Measurements from ENCODE around the gene LRSAM1. TPM values are rescaled to one million over a fixed set of nuclear protein-coding genes. Genes with fewer than 3 reads are reported as not detected.

The LRSAM1 gene
- total and polyA plus RNA-seq, 7 donors, result 8.3 to 17.7 (median 13.3) TPM

- 60 to 75% (median 61%) methylated on average over 8 of the region's 8 CpGs for WGBS, 3 donors
- Histone ChIP-seq H3K27ac (no peak overlapping the region), H3K36me3 (ENCODE audit: insufficient read depth in 1 of 2, low read depth in 1 of 2) (no peaks in the 10 kb centered on the region), H3K4me3 (no peak overlapping the region), H3K27me3 (ENCODE audit: insufficient read depth in 3 of 3, low read length in 2 of 3) (peaks cover 0 to 2% (median 0%) of the 10 kb centered on the region in 3 donors), H3K4me1 (no peaks in the 10 kb centered on the region), H3K9me3 (no peaks in the 10 kb centered on the region)
- intact Hi-C loops (cut with DNase I), result no loop called here
- DNase-seq (no peak), ATAC-seq (no peak)
- TF ChIP-seq CTCF (IDR thresholded peaks at IDR 0.05), result no peak
Measured at GRCh38 chr9:127536499-127536898, 85.2 kb downstream of the LRSAM1 start.

DNA sequence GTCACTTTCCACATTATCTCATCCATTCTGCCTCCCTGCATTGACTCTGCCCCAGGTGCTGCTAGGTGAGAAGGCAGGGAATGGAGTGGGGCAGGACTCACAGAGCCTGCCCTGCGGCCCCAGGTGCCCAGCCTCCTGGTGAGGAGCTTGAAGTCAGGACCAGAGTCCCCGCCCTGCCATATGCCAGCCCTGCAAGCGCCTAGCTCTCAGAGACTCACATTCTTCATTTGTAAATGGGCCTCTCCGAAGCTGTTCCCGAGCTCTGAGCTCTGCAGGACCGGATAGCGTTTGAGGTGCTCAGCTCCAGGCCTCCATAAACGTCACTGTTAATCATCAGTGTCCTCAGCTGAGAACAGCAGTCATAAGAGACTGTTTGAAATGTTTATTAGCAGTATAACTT lies 85.7 kb downstream of the LRSAM1 start:
- intact Hi-C loops (cut with DNase I), result no loop called here
- peaks cover 2% of the 10 kb centered on the region for H3K4me1 ChIP-seq

DNA sequence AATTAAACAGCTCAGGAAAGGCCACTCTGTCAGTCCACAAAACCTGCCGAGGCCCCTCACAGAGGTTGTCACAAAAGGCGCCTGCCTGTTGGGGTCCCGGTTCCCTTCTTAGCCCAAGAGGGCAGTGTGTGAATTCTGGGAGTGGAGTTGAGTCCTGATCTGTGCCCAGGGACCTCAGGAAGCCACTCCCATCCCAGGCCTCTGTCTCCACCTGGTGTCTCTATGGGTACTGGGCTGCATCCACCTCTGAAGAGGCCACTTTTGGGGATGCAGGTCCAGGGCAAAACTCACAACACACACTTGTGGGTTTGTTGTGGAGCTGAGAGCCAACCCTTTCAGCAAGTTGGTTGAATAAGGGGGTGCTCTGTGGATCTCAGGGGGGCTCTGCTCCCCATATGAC lies 86.5 kb downstream of the LRSAM1 start:
- peaks cover 0 to 2% (median 0%) of the 10 kb centered on the region in 3 donors for H3K27me3 ChIP-seq (ENCODE audit: insufficient read depth in 3 of 3, low read length in 2 of 3)
- H3K27ac ChIP-seq, result no peak overlapping the region
- no peak for ATAC-seq
- WGBS, 3 donors, result 58 to 72% (median 60%) methylated on average over 3 of the region's 3 CpGs
- no peak for DNase-seq
- intact Hi-C loops (cut with DNase I), result no loop called here
- peaks cover 7% of the 10 kb centered on the region for H3K4me1 ChIP-seq
- H3K9me3 ChIP-seq, result no peaks in the 10 kb centered on the region
- no peaks in the 10 kb centered on the region for H3K36me3 ChIP-seq (ENCODE audit: insufficient read depth in 1 of 2, low read depth in 1 of 2)
- H3K4me3 ChIP-seq, result no peak overlapping the region
- no peak for TF ChIP-seq CTCF (IDR thresholded peaks at IDR 0.05)

More for the DNA sequence above, 85.7 kb downstream of the LRSAM1 start:
- Histone ChIP-seq H3K27ac (no peak overlapping the region), H3K36me3 (ENCODE audit: insufficient read depth in 1 of 2, low read depth in 1 of 2) (no peaks in the 10 kb centered on the region), H3K9me3 (no peaks in the 10 kb centered on the region), H3K4me3 (no peak overlapping the region), H3K27me3 (ENCODE audit: insufficient read depth in 3 of 3, low read length in 2 of 3) (peaks cover 0 to 2% (median 0%) of the 10 kb centered on the region in 3 donors)
- no peak for TF ChIP-seq CTCF (IDR thresholded peaks at IDR 0.05)
- ATAC-seq (no peak), DNase-seq (no peak)
- 62 to 74% (median 69%) methylated on average over 8 of the region's 8 CpGs for WGBS, 3 donors

DNA sequence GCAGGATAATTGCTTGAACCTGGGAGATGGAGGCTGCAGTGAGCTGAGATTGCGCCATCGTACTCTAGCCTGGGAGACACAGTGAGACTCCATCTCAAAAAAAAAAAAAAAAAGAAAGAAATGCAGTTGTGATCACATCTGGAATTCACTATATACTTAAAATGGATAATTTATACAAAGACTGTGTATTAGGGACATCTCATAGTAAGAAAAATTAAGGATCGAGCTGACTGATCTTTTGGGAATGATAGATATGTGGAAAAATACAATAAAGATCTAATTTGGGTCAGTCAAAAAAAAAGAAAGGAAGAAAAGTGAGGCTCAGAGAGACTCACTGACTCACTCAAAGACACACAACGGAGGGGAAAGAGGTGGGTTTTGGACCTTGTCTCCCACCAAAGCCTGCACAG lies 87.5 kb downstream of the LRSAM1 start:
- Histone ChIP-seq H3K27me3 (ENCODE audit: insufficient read depth in 3 of 3, low read length in 2 of 3) (peaks cover 0 to 2% (median 0%) of the 10 kb centered on the region in 3 donors), H3K36me3 (ENCODE audit: insufficient read depth in 1 of 2, low read depth in 1 of 2) (no peaks in the 10 kb centered on the region), H3K4me1 (peaks cover 7% of the 10 kb centered on the region), H3K9me3 (no peaks in the 10 kb centered on the region), H3K4me3 (no peak overlapping the region), H3K27ac (no peak overlapping the region)
- ATAC-seq (no peak), DNase-seq (no peak)
- WGBS, 3 donors, result 74 to 80% (median 80%) methylated on average over 4 of the region's 4 CpGs
- TF ChIP-seq CTCF (IDR thresholded peaks at IDR 0.05), result no peak
- intact Hi-C loops (cut with DNase I), result no loop called here

DNA sequence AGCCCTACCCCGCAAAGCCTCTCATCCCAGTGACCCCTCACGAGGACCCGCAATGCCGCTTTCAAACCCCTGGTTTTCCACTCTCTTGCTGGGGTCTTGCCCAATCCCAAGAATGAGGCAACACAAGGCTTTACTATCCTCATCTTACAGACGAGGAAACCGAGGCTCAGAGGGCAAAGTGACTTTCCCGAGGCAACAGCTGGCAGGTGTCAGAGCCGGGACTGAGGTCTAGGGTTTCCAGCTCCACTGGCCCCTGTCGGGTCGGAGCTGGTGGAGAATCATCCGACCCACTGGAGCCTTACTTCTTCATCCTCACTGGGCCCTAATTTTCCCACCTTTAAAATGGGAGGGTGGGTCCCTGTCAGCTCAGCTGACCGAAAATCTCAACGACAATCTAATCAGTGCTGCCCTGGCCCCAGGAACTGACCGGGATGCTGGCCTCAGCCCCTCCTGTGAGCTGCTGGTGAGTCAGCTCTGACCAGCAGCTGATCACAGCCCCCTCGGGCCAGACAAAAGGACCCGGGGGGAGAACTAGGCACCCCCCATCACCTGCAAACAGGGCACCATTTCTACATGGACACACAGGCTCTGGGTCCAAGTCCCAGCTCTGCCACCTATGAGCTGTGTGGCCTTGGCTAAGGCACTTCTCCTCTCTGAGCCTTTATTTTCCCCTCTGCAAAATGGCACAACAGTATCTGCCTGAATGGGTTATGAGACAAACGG lies 88.1 kb downstream of the LRSAM1 start:
- Histone ChIP-seq H3K4me1 (peaks cover 7% of the 10 kb centered on the region), H3K27ac (no peak overlapping the region), H3K9me3 (no peaks in the 10 kb centered on the region), H3K36me3 (ENCODE audit: insufficient read depth in 1 of 2, low read depth in 1 of 2) (no peaks in the 10 kb centered on the region), H3K4me3 (no peak overlapping the region), H3K27me3 (ENCODE audit: insufficient read depth in 3 of 3, low read length in 2 of 3) (peaks cover 0 to 2% (median 0%) of the 10 kb centered on the region in 3 donors)
- TF ChIP-seq CTCF (IDR thresholded peaks at IDR 0.05), result no peak
- DNase-seq, result no peak
- WGBS, 3 donors, result 55 to 66% (median 55%) methylated on average over 17 of the region's 17 CpGs
- ATAC-seq, result no peak
- intact Hi-C loops (cut with DNase I), result no loop called here

Measured in psoas muscle (tissue), 8 donors.